Endothelial cell of umbilical vein (primary cell): ENCODE data around the gene NES. TPM values are rescaled to one million over a fixed set of nuclear protein-coding genes. Genes with fewer than 3 reads are reported as not detected.
A peak's percentile ranks its signal among the peaks of the same experiment; 100 is the strongest.

Experiments
- BruUV-seq: library from RNA; stranded (reverse); fragments of 400-500 nt; replicated peaks from 2 replicates; lab custom pipeline; 2021; lab: Mats Ljungman, UMichigan
- CTCF ChIA-PET: fragments of 300-600, 350-600 bp; sonication (Branson Sonifier 250); formaldehyde crosslinking; loops from one replicate; lab custom pipeline; 2021; ENCODE audit warnings: antibody characterized with exemption, inconsistent platforms; lab: Charles Lee
- POLR2A ChIA-PET: fragments of 300-600, 350-600 bp; sonication (Branson Sonifier 250); formaldehyde crosslinking; loops from one replicate; lab custom pipeline; 2021; ENCODE audit warnings: antibody characterized with exemption, inconsistent platforms; lab: Charles Lee
- DNase-seq: peaks from one replicate; pipeline ENCODE4 v3.0.0-alpha.2; 2011; ENCODE audit warnings: low read depth, low spot score
- FAIRE-seq: peaks from 2 replicates; lab custom pipeline; 2011; peaks lifted over from hg19 to GRCh38; lab: Jason Lieb, UNC
- H2AFZ ChIP-seq: 2 replicates; pipeline ENCODE4 v1.6.0; 2012; ENCODE audit warnings: low read depth, low read length, control low read depth, inconsistent platforms
- H3K27ac ChIP-seq: 2 replicates; pipeline ENCODE4 v1.5.1; 2011; ENCODE audit warnings: low read depth, mild to moderate bottlenecking, control low read depth, low read length, moderate library complexity; ENCODE audit not compliant: insufficient read depth
- H3K27me3 ChIP-seq, 2 experiments: 2 replicates each; pipeline versions ENCODE4 v1.6.0 to v1.6.1; 2011; ENCODE audit warnings: low read length in 2 of 2, mixed read lengths in 1 of 2; ENCODE audit not compliant: control insufficient read depth in 2 of 2, insufficient read depth in 2 of 2
- H3K36me3 ChIP-seq, 2 experiments: 2 replicates in 1 of 2; 3 replicates in 1 of 2; pipeline ENCODE4 v1.5.1; 2011; ENCODE audit warnings: low read length in 2 of 2, mild to moderate bottlenecking in 1 of 2, moderate library complexity in 1 of 2; ENCODE audit not compliant: control insufficient read depth in 2 of 2, insufficient read depth in 2 of 2; ENCODE audit errors: extremely low read depth in 1 of 2
- H3K4me1 ChIP-seq: 3 replicates; pipeline ENCODE4 v1.5.1; 2011; ENCODE audit warnings: mild to moderate bottlenecking, low read length; ENCODE audit not compliant: control insufficient read depth, insufficient read depth; ENCODE audit errors: extremely low read depth
- H3K4me2 ChIP-seq: 2 replicates; pipeline ENCODE4 v1.6.1; 2011; ENCODE audit warnings: low read length, control low read depth, mixed read lengths; ENCODE audit not compliant: insufficient read depth
- H3K4me3 ChIP-seq, 3 experiments: fragments of 200-600 bp in 1 of 3; sonication (generic), shearing (Covaris generic) in 1 of 3; replicated peaks in 1 of 3; 2 replicates each; pipeline ENCODE4 v1.5.1; 2011 to 2016; ENCODE audit warnings: control low read depth in 3 of 3, low read length in 3 of 3, mild to moderate bottlenecking in 2 of 3, inconsistent platforms in 1 of 3, low read depth in 1 of 3, moderate library complexity in 1 of 3; ENCODE audit not compliant: insufficient read depth in 1 of 3
- H3K79me2 ChIP-seq: 2 replicates; pipeline ENCODE4 v1.6.0; 2012; ENCODE audit warnings: low read length, inconsistent platforms; ENCODE audit not compliant: control insufficient read depth, insufficient read depth
- H3K9ac ChIP-seq: replicated peaks from 2 replicates; pipeline ENCODE3; 2011; ENCODE audit warnings: low read length, control low read depth; ENCODE audit not compliant: insufficient read depth; ENCODE audit errors: extremely low read depth
- H3K9me1 ChIP-seq: replicated peaks from 3 replicates; pipeline ENCODE4 v1.6.0; 2011; ENCODE audit warnings: mild to moderate bottlenecking, low read length; ENCODE audit not compliant: control insufficient read depth, insufficient read depth; ENCODE audit errors: extremely low read depth
- H3K9me3 ChIP-seq: replicated peaks from 2 replicates; pipeline ENCODE4 v1.5.1; 2012; ENCODE audit warnings: low read length, inconsistent platforms; ENCODE audit not compliant: control insufficient read depth, insufficient read depth
- H4K20me1 ChIP-seq: replicated peaks from 2 replicates; pipeline ENCODE3; 2011; ENCODE audit warnings: mild to moderate bottlenecking, low read length; ENCODE audit not compliant: control insufficient read depth, insufficient read depth; ENCODE audit errors: extremely low read depth
- CTCF ChIP-seq, 2 donors: IDR thresholded peaks; 1 replicate in 1 of 2; 2 replicates in 1 of 2; pipeline ENCODE4 v1.5.1; 2011; ENCODE audit warnings: low read length in 2 of 2, mild to moderate bottlenecking in 2 of 2, moderate library complexity in 2 of 2, control low read depth in 1 of 2, inconsistent platforms in 1 of 2, low read depth in 1 of 2; ENCODE audit not compliant: insufficient read depth in 1 of 2; ENCODE audit errors: extremely low read depth in 1 of 2
- EZH2 ChIP-seq: IDR thresholded peaks from 2 replicates; pipeline ENCODE4 v1.6.1; 2012; ENCODE audit warnings: borderline replicate concordance, low read depth, mild to moderate bottlenecking, moderate library complexity, low read length, inconsistent platforms; ENCODE audit not compliant: severe bottlenecking
- FOS ChIP-seq: IDR thresholded peaks from 2 replicates; pipeline ENCODE4 v1.6.1; 2011; ENCODE audit warnings: mild to moderate bottlenecking, low read length, moderate library complexity, borderline replicate concordance; ENCODE audit not compliant: insufficient read depth
- GATA2 ChIP-seq: IDR thresholded peaks from 2 replicates; pipeline ENCODE4 v1.7.0; 2011; ENCODE audit warnings: low read depth, mild to moderate bottlenecking, moderate library complexity, mixed read lengths, low read length; ENCODE audit not compliant: insufficient read length, insufficient read depth
- POLR2A ChIP-seq: IDR thresholded peaks from 2 replicates; pipeline ENCODE4 v1.6.1; 2012; ENCODE audit warnings: low read depth, mild to moderate bottlenecking, control low read depth, low read length
- POLR2AphosphoS5 ChIP-seq: IDR thresholded peaks from 2 replicates; pipeline ENCODE4 v1.6.1; 2012; ENCODE audit warnings: low read depth, mild to moderate bottlenecking, control low read depth, low read length, moderate library complexity; ENCODE audit not compliant: insufficient read depth
- dilution Hi-C: fragments of 300-500 bp; cut with MboI; formaldehyde crosslinking; loops from one replicate; pipeline ENCODE4 v1.15.0; 2019; ENCODE audit warnings: low sequenced_read_pairs; ENCODE audit not compliant: extremely low pct_ligation_motif_present
- intact Hi-C: fragments of 100-400 bp; cut with micrococcal nuclease; formaldehyde crosslinking; loops from one replicate; pipeline ENCODE4 v1.10.0; 2022
- polyA plus RNA-seq, 4 experiments: library from polyadenylated mRNA; depleted of rRNA in 3 of 4; stranded (reverse) in 3 of 4; unstranded in 1 of 4; fragments of >200 nt; gene quantifications; 2 replicates each; pipeline versions ENCODE4 v1.2.1 to v1.2.3, GENCODE V29; 2011 to 2012; ENCODE audit warnings: missing spikeins in 1 of 4
- total RNA-seq: library from RNA; stranded (reverse); gene quantifications from 2 replicates; pipeline ENCODE4 v1.2.3, GENCODE V29; 2021

Gene NES
- total and polyA plus RNA-seq, 2 donors (not counting 3 experiments of a cell fraction or from before 2014, with no cell fraction given) = 19.4 to 274 TPM

DNA sequence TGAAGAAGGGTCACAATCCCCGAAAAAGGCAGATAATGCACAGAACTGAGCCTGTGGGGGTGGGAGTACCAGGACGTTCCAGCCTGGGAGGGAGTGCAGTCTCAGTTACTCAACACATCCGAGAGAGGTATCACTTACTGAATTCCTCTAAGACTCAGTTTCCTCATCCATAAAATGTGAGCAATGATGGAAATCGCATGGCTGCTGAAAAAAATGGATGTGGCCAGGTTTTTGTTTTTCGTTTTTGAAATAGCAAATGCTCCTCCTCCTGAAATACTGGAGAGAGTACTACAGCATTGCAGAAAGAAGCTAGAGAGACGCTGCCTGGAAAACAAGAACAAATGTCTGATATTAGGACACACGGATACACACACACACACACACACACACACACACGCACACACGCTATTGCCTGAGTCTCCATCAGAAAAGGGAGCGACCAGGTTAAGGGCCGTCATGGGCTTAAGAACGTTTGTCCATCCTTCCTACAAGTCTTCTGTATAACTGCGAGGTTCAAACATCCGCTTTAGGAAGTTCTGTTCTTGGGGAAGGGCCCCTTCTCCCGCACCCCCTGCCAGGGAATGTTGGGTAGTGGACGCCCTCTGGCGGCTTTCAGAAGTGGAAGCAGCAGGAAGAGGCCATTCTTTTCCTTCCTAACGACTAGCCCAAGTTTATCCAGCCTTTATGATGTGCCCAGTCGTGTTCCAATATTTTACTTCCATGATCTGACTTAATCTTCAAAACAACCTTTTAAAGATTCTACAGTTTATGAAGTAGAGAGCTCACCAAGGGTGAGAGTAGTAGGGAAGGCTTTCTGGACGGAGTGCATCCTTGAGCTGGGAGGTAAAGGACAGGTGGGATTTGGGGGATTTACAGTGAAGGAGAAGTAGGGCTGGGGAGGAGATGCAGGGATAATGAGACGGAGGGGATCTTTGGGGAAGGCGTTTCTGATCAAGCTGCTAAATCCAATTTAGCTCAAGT lies 699 bp upstream of the NES start:
- H3K9ac ChIP-seq = no peak overlapping the region
- CTCF ChIA-PET = interaction anchor here (0.7 to 10.9 kb wide), 17 partner anchors 11 to 212 kb away, joined by 3 to 221 read pairs (median 5); partner anchors contain the start of genes HAPLN2, ISG20L2 and METTL25B
- peak; percentile 83 for DNase-seq
- no TSS peak for BruUV-seq
- TF ChIP-seq CTCF (IDR thresholded peaks at IDR 0.05; ENCODE audit: extremely low read depth in 1 of 2, insufficient read depth in 1 of 2, low read depth in 1 of 2, low read length in 2 of 2) = peak; percentile 91
- no peak for TF ChIP-seq POLR2AphosphoS5
- no peak for TF ChIP-seq GATA2
- no peak for TF ChIP-seq FOS
- TF ChIP-seq POLR2A = no peak
- TF ChIP-seq EZH2 = no peak
- H2AFZ ChIP-seq = peak overlapping the region; percentile 72
- intact Hi-C loops = loop anchor here (1.0 kb wide), 2 partner anchors 18 to 51 kb away; no protein-coding TSS in a partner anchor
- dilution Hi-C loops = no loop called here
- peak; percentile 94 for FAIRE-seq
- H3K9me3 ChIP-seq = no peaks in the 10 kb centered on the region
- peak overlapping the region; percentile 19 for H3K27ac ChIP-seq
- POLR2A ChIA-PET = interaction anchor here (0.5 to 3.0 kb wide), 3 partner anchors 10 to 180 kb away, joined by 3 to 32 read pairs (median 7); no protein-coding TSS in a partner anchor
- no peaks in the 10 kb centered on the region for H3K9me1 ChIP-seq
- peaks cover 0 to 5% of the 10 kb centered on the region in 2 experiments for H3K36me3 ChIP-seq
- H4K20me1 ChIP-seq = no peaks in the 10 kb centered on the region
- H3K4me1 ChIP-seq = peaks cover 36% of the 10 kb centered on the region
- peaks cover 39% of the 10 kb centered on the region for H3K79me2 ChIP-seq
- peaks cover 2 to 5% of the 10 kb centered on the region in 2 experiments for H3K27me3 ChIP-seq
- peak overlapping the region; percentile 19 to 81 (median 50) for H3K4me3 ChIP-seq
- peak overlapping the region; percentile 78 for H3K4me2 ChIP-seq
